Daoy (cell line): ENCODE measurements around the gene AGGF1. TPM values are rescaled to one million over a fixed set of nuclear protein-coding genes. Genes with fewer than 3 reads are reported as not detected.
A peak's percentile ranks its signal among the peaks of the same experiment; 100 is the strongest.
"Not testable (repeated sequence)": the region's sequence is repeated elsewhere in the genome, so short reads cannot be mapped to it uniquely, and the experiment has no call there.

Experiments
- DNase-seq: peaks from one replicate; pipeline ENCODE4 v3.0.0-alpha.2; 2015; ENCODE audit warnings: low read depth
- total RNA-seq: library from RNA; depleted of rRNA; stranded (reverse); fragments of >200 nt; shearing (Covaris generic); gene quantifications from 2 replicates; pipeline ENCODE4 v1.2.3, GENCODE V29; 2014; rRNA removed

The AGGF1 gene
- total RNA-seq, 1 experiment from 2014 or later: 27.8 TPM

DNA sequence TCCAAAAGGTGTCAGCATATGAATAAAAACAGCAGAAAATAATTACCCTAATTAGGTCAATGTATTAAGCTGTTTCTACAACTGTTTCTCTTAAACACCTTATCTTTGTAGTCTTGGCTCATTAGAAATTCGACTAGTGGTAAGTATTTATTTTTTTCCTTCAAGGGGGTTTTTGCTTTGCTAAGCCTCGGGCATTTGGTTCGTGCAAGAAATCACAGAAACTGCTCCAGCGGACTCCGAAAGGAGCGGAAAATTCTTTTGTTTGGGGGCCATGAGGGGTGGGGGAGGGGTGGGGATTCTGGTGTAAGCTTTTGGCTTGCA, 56.1 kb downstream of the AGGF1 start:
- no peak for DNase-seq

DNA sequence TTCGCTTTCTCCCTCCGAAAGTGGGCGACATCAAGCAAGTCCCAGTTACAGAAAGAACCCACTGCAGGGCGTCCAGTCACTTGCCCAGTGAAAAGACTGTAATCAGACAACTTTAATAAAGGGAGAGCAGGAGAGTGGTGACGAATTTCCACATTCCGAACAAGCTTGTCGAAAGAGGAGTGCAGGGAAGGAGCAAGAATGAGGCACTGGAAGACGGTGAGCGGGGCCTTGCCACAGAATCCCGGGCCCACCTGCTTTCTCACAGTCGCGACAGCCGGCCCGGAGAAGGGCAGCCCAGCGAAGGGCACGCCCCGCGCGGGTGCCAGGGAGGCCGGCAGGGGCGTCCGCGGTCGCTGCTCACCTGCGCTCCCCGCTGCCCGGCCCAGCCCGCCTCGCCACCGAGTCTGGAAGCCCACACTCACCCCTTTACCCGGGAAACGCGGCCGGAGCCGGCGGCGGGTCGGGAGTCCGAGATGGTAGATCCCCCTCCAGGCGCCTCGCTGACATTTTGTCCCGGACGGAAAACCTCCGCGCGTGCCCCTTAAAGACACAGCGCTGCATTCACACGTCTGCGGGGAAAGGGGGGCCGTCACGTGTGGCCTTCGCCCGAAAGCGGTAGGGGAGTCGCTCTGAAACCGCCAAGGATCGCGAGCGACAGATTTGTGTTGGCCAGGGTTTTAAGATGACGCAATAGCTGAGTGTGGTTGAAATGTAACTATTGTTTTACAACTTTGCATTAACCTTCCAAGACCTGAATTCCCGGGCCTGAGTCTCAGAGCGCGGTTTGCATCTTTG, 56.7 kb downstream of the AGGF1 start, which contains the start of gene ZBED3:
ZBED3 (minus strand) TSS at position 597 of the 795 bp plus-strand sequence. CDS start 9,407 bp downstream, outside the sequence.
- peak; percentile 86 for DNase-seq

DNA sequence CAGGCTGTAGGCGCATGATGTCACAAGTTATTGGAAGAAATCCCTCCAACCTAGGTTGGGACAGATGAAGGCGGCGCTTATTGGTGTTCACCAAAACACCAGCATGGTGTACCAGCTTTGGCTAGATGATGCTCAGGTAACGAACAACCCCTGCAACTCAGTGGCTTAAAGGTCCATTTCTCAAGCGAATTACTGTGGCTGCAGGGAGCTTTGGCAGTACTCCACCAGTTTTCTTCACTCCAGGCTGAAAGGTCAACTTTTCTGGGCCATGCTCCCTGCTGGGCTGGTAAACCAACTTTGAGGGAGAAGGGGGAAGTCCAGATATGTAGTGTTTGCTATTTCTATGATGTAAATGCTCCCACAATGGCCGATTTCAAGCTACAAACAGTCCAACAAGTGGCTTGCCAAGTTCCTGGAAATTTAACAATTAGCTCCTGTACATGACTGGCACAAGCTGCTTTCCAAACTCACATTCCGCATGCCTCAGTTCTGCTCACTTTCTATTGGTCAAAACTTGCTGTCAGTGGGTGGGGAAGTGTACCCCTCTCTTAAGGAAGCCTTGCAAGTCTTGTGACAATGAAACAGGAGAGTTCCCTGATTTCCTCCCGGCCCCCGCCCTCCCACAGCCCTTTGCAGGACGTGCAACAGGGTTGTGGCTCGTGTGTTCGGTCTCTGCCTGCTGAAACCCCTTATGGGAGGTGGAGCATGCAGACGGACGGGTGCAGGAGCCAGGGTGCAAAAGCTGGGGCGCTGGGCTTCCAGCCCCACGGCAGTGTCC, 57.5 kb downstream of the AGGF1 start:
- no peak for DNase-seq

DNA sequence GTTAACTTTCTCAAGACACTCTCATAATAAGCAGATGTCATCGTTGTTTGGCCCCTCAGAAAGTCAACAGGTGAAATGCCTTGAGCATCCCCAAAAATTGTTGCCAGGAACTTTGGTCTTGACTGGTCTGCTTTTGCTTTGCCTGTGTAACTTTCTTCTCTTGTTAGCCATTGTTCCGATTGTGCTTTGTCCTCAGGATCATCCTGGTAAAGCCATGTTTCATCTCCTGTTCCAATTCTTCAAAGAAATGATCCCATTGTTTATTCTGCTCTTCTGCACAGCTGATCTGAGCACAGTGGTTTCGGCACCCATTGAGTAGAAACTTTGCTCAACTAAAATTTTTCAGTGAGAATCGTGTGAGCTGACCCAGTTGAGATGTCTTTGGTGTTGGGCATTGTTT, 65.0 kb downstream of the AGGF1 start:
- no peak for DNase-seq

DNA sequence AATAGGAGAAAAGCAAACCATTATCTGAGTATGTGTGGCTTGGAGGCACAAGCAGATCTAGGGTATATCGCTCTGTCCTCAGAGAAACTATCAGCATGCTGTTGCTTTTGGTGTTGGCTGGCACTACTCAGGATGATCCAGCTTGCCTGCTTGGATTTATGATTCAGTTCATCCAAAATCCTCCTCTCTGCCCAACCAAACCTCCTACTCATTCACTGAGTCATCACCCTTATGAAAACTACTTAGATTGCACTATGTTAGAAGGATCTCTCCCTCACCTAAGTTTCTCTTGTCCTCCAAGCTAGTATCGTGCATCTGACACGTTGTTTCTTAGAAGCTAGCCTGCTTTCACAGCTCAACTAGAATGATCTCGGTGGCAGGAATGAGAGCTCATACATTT, 71.1 kb downstream of the AGGF1 start:
- DNase-seq: peak; percentile 65

DNA sequence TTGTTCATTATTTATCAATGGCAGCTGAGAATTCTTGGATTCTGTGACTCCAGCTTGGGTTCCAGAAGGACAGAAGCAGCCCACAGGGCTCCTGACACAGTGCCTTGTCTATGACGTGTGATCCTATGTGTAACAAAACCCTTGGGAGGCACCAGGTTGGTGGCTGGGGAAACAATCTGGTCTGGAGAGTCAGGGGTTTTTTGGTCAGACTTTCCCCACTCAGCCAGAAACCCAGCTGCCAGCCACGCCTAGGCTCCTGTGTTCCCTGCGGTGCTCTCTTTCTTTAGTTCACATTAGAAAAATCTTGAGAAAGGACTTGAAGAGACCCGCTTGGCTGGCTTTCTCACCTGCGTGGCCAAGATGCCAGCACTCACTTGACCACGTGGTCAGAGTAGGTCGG, 72.3 kb downstream of the AGGF1 start:
- DNase-seq: no peak

DNA sequence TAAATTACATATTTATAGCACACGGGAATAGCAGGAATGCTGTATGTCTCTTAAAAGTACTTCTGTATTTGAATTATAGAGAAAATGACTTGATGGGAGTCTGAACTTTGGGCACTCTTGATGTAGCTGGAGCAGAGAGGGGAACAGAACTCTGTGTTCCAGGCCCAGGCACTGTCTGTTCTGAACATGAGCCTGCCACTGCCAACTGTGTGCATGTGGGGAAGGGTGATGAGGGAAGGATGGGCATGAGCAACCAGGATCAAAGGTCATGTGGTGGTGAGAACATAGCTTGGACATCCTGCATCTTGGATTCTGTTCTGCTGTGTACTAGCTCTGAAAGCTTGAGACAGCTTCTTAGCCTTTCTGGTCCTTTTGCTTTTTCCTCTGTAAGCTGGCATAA, 73.3 kb downstream of the AGGF1 start:
- no peak for DNase-seq

DNA sequence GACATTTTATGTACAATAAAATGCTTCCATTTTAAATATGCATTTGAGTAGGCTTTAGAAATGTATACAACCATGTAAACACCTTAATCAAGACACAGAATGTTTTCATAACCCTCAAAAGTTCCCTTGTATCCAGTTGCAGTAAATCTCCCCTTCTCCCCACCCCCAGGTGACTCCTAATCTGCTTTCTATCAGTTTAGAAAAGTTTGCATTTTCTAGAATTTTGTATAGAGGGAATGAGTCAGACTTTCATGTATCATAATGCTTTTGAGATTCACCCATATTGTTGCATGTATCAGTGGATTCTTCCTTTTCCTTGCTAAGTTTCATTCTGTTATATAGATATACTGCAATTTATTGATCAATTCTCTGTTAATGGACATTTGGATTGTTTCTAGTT, 74.6 kb downstream of the AGGF1 start:
- DNase-seq: no peak

DNA sequence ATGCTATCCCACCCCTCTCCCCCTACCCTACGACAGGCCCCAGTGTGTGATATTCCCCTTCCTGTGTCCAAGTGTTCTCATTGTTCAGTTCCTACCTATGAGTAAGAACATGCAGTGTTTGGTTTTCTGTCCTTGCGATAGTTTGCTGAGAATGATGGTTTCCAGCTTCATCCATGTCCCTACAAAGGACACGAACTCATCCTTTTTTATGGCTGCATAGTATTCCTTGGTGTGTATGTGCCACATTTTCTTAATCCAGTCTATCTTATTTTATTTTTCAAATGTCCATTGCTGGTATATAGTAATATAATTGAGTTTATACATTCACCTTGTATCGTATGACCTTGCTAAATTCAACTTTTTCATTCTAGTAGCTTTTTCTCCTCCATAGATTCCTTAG, 76.8 kb downstream of the AGGF1 start:
- not testable (repeated sequence) for DNase-seq

Other genes starting within 250 kb of the AGGF1 start
- gene F2RL1, start 211.4 kb upstream of the AGGF1 start, total RNA-seq: 154 and 185 TPM in 2 replicates
- gene S100Z, start 180.4 kb upstream of the AGGF1 start, total RNA-seq: 0.46 TPM in 1 of 2 replicates, not detected in the other
- gene CRHBP, start 77.4 kb upstream of the AGGF1 start, total RNA-seq: 1.3 TPM in 1 of 2 replicates, not detected in the other
- 1.3 and 4.1 TPM in 2 replicates for gene ZBED3, start 56.9 kb downstream of the AGGF1 start, total RNA-seq
- gene PDE8B, start 180.3 kb downstream of the AGGF1 start, total RNA-seq: 0.29 and 1.6 TPM in 2 replicates